NK-92 (cell line): ENCODE measurements around the gene MEAK7.
"Not testable (repeated sequence)": the region's sequence is repeated elsewhere in the genome, so short reads cannot be mapped to it uniquely, and the experiment has no call there.

Experiments
- DNase-seq: peaks from one replicate; lab custom pipeline; 2025; ENCODE audit not compliant: unreplicated experiment; lab: John Stamatoyannopoulos, UW

Gene MEAK7

DNA sequence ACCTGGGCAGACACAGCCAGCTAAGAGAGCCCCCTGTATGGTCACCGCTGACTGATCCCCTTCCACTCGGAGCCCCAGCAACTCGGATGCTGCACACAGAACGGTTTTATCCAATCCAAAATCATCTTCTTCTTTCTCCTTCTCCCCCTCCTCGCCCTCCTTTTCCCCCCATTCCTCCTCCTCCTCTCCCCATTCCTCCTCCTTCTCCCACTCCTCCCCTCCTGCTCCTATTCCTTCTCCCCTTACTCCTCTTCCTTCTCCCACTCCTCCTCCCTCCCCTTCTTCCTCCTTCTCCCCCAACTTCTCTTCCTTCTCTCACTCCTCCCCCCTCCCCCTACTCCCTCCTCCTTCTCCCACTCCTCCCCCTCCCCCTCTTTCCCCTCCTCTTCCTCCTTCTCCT, 30.4 kb upstream of the MEAK7 start:
- no peak for DNase-seq

DNA sequence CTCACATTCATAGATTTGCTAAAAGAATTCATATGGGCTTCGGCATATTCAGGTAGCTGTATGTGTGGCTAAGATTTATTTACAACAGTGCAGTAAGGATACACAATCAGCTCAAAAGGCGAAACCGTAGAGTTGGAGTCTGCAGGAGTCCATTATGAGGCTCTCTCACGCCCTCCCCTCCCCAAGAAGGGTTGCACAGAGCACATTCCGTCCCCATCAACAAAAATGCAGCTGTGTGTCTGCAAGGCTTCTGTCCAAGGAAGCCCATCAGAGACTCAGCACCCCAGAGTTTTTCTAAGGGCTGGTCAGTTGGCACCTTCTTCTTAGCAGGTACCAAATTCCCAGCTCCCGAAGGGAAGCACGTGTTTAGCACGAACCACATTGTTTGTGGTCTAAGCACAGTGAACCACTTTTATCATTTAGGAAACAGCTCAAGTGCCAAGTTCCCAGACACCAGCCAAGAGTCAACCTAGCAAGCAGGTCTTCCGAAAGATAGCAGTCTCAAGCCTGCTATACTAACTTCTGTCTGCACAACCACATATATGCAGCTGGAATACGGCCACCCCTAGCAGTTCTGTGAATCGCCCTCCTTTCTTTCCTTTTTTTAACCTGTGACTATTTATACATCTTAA, 28.5 kb upstream of the MEAK7 start:
- DNase-seq, result no peak

DNA sequence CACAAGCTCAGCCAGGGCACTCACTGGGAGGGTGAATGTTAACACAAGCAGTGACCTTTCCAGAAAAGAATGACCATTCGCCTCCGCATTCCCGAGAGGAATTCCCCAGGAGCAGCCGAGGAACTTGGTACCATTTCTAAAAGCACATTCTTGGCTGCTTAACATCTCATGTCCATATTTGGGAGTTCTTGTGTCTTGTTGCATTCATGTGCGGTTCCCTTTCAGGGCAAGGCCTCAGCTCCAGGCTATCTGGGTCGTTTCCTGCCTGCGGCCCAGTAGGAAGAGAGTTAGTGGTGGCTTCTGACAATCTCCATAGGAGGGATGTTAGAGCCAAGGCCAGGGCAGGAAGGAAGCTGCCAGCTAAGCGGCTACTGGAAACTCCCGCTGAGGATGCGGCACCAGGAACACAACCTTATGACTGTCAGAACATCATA, 27.8 kb upstream of the MEAK7 start:
- no peak for DNase-seq

GRCh38 chr16:84531671-84532111, 27.2 kb upstream of the MEAK7 start:
- DNase-seq, result no peak

DNA sequence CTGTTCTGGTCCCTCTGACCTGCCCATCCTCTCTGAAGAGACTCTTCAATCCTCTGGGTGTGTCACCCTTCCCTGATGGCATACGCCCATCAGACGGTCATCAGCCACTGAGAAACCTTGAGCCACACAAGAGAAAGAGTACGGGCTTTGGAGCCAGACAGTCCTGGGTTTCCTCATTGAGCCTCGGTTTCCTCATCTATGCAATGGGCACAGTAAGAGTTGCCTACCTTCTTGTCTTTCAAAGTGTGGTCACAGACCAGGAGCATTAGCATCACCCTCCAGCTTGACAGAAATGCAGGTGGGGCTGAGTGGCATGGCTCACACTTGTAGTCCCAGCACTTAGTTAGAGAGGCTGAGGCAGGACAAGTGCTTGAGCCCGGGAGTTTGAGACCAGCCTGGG, 26.1 kb upstream of the MEAK7 start:
- no peak for DNase-seq

DNA sequence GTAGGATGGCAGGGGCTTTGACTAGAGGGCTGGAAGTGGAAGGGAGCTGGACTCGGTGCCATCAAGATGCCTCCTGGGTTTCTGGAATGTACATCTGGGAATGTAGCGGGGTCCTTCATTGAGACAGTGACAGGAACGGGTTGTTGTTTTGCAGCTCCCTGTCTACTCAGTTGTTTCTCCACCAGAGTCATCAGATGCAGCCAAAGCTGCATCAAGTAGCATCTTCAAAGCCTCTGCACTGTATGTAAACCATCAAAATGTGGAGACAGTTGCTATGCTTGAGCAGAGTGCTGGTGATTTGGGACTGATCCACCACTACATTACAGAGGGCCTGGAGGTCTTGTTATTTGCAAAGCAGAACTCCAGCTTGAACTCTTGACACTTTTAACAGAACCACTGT, 25.1 kb upstream of the MEAK7 start:
- DNase-seq, result no peak

- DNase-seq, result no peak
Measured at GRCh38 chr16:84528322-84528721, 23.9 kb upstream of the MEAK7 start.

GRCh38 chr16:84527532-84528269, 23.2 kb upstream of the MEAK7 start:
- DNase-seq, result no peak

DNA sequence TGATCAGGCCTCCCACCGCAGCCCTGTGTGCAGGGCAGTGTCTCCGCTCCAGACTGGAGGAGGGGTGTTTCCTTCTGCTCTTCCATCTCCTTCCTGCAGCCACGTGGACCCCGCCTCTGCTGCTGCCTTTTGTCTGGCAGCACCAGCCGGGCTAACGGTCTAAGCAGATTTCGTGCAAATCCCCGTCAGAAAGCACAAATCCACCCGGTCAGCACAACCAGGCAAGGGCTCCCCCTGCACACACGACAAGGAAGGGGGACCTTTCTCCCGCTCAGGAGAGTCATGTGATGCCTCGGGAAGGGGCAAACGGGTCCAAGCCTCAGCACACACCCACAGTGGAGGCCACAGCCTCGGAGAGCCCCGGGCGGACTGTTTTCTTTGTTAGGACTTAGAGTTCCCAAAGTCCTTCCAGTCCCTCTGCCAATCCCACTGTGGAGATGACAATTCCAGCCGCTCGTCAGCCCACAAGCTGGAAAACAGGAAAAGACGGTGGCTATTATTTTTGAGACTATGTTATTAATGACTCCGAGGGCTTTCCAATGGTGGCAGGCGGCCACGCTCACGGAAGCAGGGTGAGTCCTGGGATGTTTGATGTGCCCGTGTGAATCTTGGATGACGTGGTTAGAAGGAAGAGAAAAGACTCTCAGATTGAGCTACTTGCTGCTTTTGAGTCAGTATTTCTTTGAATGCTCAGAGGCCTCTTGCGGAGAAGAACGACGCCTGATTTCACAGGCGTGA, 22.5 kb upstream of the MEAK7 start:
- DNase-seq, result no peak

DNA sequence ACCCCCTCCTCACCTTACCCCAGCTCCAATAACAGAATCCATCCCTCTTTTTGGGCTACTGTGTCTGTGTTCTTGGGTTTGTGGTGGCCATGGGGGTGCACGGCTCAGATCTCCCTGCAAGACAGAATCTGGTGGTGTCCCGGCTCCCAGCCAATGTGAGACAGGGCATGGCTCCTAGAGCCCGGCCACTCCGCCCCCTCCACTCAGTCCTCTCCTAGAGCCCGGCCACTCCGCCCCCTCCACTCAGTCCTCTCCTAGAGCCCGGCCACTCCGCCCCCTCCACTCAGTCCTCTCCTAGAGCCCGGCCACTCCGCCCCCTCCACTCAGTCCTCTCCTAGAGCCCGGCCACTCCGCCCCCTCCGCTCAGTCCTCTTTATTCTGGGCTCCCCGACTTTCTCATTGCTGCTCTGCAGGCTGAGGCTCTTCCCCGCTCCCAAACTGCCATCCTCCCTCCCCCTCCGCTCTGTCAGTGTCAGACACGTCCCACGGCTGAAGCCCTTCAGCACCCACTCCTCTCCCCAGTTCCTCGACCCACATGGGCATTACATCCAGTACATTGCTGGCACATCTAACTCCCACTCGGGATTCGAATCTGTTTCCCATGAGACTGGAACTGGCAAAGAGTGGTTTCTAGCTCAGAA, 20.6 kb upstream of the MEAK7 start:
- DNase-seq, result not testable (repeated sequence)

DNA sequence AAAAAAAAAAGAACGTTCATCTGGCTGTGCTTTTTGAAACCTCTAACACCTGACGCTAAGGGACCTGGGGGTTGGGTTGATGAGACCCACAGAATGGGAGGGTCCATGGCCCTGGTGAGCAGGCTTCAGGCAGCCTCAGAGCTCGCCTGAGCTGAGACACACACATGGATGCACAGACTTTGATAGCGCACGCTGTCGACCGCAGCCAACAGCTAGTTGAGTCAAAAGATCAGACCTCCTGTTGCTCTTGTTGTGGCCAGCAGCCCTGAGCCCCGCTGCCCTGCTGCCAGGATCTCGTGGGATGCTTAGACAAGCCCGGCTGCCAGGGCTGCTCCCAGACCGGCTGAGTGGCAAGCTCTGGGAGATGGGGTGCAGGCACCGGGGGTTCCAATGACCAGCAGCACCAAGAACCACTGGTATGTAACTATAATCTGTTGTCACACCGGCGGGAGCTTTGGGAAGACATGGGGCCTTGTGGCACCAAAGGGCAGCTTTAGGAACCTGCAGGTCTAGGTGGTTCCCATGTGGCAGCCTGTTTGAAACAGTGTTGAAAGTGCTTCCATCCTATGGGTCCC, 20.0 kb upstream of the MEAK7 start:
- no peak for DNase-seq

- DNase-seq, result no peak
Measured at GRCh38 chr16:84521497-84521770, 17.0 kb upstream of the MEAK7 start.

DNA sequence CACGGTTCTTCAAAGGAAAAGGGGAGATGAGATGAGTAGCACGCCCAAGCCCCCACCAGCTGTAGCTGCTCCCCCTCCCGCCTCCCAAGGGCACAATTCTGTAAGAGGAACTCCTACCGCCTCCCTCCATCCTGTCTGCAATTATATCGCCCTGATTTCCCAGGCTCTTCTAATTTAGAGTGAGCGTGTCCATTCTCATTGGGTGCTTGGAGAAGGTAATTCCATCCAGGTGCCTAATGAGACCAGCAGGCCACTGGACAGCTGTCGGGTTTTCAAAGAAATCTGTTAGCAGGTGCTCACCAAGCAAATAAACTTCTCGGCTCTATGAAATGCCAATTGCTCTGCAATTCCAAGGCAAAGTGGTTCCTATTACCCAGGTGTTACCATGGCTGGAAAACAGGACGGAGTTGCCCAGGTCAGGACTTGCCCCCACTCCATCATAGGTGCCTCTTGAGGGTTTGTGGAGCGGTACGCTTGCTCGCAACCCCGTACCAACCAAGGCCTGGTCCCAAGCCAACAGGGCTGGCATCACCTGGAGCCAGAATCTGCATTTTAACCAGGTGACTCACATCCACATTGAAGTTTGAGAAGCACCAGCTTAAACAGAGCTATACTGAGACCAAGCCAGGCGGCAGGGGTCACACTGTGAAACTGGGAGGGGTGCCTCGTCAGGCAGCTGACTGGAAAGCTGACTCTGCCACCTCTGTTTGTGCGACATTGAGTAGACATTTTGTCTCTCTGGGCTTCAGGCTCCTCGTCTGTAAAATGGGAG, 16.5 kb upstream of the MEAK7 start:
- no peak for DNase-seq

DNA sequence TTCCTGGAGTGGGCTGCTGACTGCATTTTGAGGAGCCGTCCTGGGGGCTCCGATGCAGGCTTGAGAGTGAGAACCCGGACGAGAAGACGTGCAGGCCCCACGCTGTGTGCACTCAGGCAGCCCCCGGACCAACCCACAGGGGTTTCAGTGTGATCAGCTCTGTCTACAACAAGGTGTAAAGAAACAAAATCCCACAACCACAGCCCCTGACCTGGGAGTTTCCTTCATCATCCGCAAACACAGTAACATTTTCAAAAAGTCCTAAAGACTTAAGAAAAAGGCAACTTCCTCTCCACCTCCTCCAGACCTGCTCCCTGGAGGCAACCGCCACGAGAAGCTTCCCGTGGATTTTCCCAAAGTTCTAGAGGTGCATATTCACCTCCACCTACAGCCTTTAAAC, 15.4 kb upstream of the MEAK7 start:
- no peak for DNase-seq

DNA sequence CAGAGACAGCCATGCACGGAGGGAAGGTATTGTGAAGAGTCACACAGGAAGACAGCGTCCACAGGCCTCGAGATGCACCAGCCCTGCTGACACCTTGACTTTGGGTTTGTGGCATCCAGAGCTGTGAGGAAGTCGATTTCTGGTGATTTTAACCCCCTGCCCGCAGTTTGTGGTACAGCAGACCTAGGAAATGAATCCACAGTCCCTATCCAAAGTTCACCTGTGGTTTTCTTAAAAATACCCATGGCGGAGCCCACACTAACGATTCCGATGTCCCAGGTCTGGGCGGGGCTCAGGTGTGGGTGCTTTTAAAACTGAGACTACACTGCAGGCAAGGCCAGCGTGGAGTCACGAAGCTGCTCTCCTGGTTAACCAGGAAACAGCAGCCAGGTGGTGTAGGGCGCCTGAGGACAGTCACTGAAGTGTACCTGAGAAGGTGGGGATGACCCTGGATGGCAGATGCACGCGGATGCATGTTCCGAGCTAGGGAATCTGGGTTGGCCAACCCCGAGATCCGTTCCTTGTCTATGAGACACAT, 14.4 kb upstream of the MEAK7 start:
- DNase-seq, result no peak

- not testable (repeated sequence) for DNase-seq
Measured at GRCh38 chr16:84518220-84518619, 13.8 kb upstream of the MEAK7 start.

- DNase-seq, result no peak
Measured at GRCh38 chr16:84517366-84517765, 12.9 kb upstream of the MEAK7 start.

DNA sequence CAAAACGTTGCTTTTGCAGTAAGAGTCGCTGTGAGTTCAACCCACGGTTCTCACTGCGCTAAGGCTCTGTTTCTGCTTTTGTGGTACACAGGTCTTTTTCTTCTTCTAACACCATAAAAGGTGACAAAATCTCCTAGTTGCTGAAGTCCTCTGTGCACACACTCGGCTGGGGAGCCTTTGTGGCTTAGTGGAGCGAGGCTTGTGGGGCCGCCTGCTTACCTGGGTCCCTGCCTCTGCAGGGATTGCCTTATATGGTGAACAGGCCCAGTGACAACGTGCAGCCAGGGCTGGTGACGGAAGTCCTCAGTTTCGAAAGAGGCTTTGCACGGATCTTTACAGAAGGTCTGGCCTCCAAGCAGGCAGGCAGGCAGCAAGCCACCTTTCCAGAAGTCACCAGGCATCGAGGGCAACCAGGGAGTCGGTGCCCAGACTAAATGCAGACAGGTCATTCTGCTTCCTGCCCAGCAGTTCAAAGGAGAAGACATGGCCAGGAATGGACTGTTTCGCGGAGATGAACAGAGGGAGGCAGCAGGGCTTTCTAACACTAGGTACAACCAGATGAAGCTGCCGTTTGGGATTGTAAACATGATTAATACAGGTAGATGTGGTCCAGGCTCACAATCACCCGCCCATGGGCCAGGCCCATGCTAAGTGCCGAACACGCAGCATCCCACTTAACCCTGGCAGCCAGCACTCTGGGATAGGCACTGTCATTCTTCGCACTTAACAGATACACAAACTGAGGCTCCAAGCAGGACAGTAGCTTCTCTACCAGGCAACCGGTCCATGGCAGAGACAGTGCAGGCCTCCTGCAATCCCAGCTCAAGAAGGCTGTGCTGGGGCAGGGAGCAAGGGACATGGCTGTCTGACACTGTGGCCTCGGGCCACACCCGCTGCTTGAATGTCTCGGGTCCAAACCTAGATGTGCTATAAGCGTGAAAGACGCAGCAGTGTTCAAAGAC, 10.7 kb upstream of the MEAK7 start:
- peak; percentile 21 for DNase-seq

DNA sequence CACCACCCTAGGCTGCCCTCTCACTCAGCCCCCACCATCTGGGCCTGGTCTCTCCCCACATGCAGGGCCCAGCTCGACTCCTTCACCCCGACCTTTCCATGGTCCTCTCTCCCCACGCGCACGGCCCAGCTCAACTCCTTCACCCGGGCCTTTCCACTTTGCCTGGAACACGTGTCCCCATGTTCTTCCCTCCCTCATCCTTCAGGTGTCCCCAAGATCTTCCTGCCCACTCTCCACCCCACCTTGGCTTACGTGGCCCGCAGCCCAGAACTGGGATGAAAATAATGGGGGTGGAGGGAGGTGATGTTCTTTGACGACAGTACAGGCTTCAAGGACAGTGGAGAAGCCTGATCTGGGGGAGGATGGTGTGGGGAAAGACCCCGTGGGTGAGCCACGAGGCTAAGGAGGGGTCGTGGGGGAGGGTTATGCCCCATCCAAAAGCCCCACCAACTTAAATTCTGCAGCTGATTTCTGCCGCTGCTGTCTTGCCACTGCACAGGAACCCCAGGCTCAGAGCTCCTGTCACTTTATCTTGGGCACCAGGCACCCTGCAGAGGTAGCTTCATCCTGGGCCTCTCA, 9.9 kb upstream of the MEAK7 start:
- no peak for DNase-seq
